PFSK-1 (cell line): ENCODE data around the gene MTFR2. TPM values are rescaled to one million over a fixed set of nuclear protein-coding genes. Genes with fewer than 3 reads are reported as not detected.
A peak's percentile ranks its signal among the peaks of the same experiment; 100 is the strongest.

ENCODE experiments used
- FOXP2 ChIP-seq: optimal IDR thresholded peaks from 2 replicates; pipeline ENCODE3; 2011; ENCODE audit warnings: borderline replicate concordance, control low read depth, inconsistent platforms; ENCODE audit not compliant: insufficient read depth; ENCODE audit errors: extremely low read length, extremely low read depth
- POLR2AphosphoS5 ChIP-seq: IDR thresholded peaks from 2 replicates; pipeline ENCODE4 v1.6.1; 2012; ENCODE audit warnings: low read depth, mild to moderate bottlenecking, control low read depth, low read length, moderate library complexity
- REST ChIP-seq, 2 experiments: IDR thresholded peaks; 2 replicates each; pipeline versions ENCODE4 v1.6.1 to v1.8.0; 2011 to 2012; ENCODE audit warnings: low read depth in 2 of 2, low read length in 2 of 2, control low read depth in 1 of 2, inconsistent platforms in 1 of 2, mild to moderate bottlenecking in 1 of 2, moderate library complexity in 1 of 2; ENCODE audit not compliant: insufficient read depth in 1 of 2
- SIN3A ChIP-seq: IDR thresholded peaks from 2 replicates; pipeline ENCODE4 v1.6.1; 2012; ENCODE audit warnings: mild to moderate bottlenecking, low read length, moderate library complexity, borderline replicate concordance; ENCODE audit not compliant: insufficient read depth
- TAF1 ChIP-seq: IDR thresholded peaks from 2 replicates; pipeline ENCODE4 v1.6.1; 2012; ENCODE audit warnings: low read length, control low read depth, borderline replicate concordance; ENCODE audit not compliant: insufficient read depth
- polyA plus RNA-seq: library from polyadenylated mRNA; unstranded; fragments of >200 nt; gene quantifications from one replicate; pipeline ENCODE4 v1.2.1, GENCODE V29; 2012; ENCODE audit warnings: low read depth, missing spikeins; ENCODE audit not compliant: insufficient read length

The MTFR2 gene
- polyA plus RNA-seq: 7.4 TPM

- TF ChIP-seq FOXP2 (peak; percentile 39), TAF1 (peak; percentile 76; the same call in 1 of the 2 replicates), SIN3A (peak; percentile 98), POLR2AphosphoS5 (peak; percentile 96), REST (IDR thresholded peaks at IDR 0.05; ENCODE audit: insufficient read depth in 1 of 2, low read depth in 2 of 2, low read length in 2 of 2) (peak in 1 of 2 experiments; percentile 66; a peak in 1 of 4 replicates)
Observed at GRCh38 chr6:136249811-136250685, at the start of gene MTFR2. TSS of gene MTFR2 (minus strand) at chr6:136250311. CDS start at chr6:136249099, 1,212 bp downstream.

GRCh38 chr6:136294621-136295020 lies 44.5 kb upstream of the MTFR2 start:
- TF ChIP-seq FOXP2 (no peak), TAF1 (no peak), REST (IDR thresholded peaks at IDR 0.05; ENCODE audit: insufficient read depth in 1 of 2, low read depth in 2 of 2, low read length in 2 of 2) (no peak), POLR2AphosphoS5 (no peak), SIN3A (no peak)

- TF ChIP-seq FOXP2: no peak
- no peak for TF ChIP-seq SIN3A
- no peak for TF ChIP-seq REST (IDR thresholded peaks at IDR 0.05; ENCODE audit: insufficient read depth in 1 of 2, low read depth in 2 of 2, low read length in 2 of 2)
- no peak for TF ChIP-seq TAF1
- TF ChIP-seq POLR2AphosphoS5: no peak
Observed at GRCh38 chr6:136290410-136291010, 40.4 kb upstream of the MTFR2 start.

GRCh38 chr6:136289579-136290409 lies 39.7 kb upstream of the MTFR2 start, which contains the start of gene BCLAF1:
TSS of gene BCLAF1 (minus strand) at chr6:136289846. CDS start at chr6:136279866, 9,980 bp downstream.
- TF ChIP-seq POLR2AphosphoS5 (peak; percentile 99), REST (IDR thresholded peaks at IDR 0.05; ENCODE audit: insufficient read depth in 1 of 2, low read depth in 2 of 2, low read length in 2 of 2) (peak in 1 of 2 experiments; percentile 72; a peak in 2 of 4 replicates), FOXP2 (peak; percentile 88), TAF1 (peak; percentile 97), SIN3A (peak; percentile 51; the same call in 1 of the 2 replicates)
